GM10266 (cell line): ENCODE data around the gene IRGQ.

ENCODE experiments used
- DNase-seq: peaks from one replicate; pipeline ENCODE4 v3.0.0; 2012; ENCODE audit errors: extremely low spot score
- CTCF ChIP-seq: IDR thresholded peaks from 2 replicates; pipeline ENCODE4 v1.5.1; 2012; ENCODE audit warnings: mild to moderate bottlenecking, low read depth; ENCODE audit not compliant: control insufficient read depth, insufficient read depth; ENCODE audit errors: missing control alignments

IRGQ gene

DNA sequence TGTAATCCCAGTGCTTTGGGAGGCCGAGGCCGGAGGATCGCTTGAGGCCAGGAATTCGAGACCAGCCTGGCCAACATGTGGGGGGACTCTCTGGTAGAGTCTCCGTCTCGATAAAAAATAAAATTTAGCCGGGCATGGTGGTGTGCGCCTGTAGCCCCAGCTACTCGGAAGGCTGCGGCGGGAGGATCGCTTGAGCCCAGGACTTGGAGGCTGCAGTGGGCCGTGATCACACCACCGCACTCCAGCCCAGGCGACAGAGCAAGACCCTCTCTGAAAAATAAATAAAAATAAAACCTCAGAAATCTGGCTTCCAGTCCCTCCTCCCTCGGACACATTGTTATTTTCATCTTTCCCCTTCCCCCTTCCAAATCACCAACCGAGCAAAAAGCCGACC, 332 bp downstream of the IRGQ start:
- no peak for TF ChIP-seq CTCF
- no peak for DNase-seq

- peak; percentile 76 for DNase-seq
Measured at GRCh38 chr19:43594710-43595604, 977 bp downstream of the IRGQ start.

DNA sequence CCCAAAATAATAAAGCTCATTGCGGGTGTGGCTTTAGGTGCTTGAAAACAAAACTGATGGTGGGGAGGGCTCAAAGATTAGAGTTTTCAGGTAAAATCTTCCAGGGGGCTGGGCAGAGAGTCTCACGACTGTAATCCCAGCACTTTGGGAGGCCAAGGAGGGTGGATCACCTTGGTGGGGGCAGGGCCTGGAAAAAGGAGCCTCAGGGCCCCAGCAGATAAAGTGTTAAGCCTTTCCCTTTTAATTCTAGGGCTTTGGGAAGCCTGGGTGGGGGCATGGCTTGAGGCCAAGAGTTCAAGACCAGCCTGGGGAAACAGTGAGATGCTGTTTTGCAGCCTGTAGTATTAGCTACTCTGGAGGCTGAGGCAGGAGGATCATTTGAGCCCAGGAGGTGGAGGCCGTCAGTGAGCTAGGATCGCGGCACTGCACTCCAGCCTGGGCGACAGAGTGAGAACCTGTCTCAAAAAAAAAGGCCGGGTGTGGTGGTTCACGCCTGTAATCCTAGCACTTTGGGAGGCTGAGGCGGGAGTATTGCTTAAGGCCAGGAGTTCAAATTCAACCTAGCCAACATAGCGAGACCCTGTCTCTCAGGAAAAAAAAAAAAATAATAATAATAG, 1.7 kb downstream of the IRGQ start:
- DNase-seq, result no peak
- no peak for TF ChIP-seq CTCF

More at GRCh38 chr19:43594710-43595604, 977 bp downstream of the IRGQ start:
- TF ChIP-seq CTCF, result peak; percentile 95

- no peak for TF ChIP-seq CTCF
Measured at GRCh38 chr19:43592800-43593350, 3.1 kb downstream of the IRGQ start.

DNA sequence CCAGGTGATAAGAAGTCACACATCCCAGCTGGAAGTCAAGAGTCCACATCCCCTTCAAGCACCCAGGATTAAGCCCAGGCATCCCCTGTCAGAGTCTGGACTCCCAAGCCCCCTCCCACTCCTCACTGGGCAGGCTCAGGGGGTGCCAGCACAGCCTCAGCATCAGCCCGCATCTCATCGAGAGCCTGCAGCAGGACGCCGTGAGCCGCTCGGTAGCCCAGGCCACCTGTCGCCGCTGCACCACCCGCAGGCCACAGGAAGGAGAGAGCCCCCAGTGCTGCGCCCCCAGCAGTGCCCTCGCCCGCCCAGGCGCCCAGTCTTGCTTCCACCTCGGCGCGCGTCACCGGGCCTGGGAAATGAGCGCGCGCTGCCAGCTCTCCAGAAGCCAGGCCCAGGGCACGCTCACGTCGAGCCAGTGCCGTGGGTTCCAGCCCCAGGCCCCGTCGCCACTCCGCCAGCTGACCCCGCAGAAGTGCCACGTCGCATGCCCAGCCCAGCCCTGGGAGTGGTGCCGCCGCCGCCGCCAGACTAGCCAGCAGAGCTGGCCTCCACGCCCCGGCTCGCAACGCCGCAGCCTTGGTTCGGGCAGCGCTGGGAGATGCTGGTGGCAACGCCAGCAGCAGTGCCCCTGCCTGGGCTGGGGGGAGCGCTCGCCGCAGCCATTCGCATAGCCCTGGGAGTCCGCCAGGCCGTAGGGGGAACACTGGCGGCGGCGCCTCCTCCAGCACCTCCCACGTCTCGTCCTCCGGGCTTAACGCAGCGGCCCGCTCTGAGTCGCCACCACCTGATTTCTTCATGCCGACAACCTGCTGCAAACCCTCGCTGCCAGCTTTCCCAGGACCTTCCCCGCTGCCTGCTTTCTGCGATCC, 3.8 kb downstream of the IRGQ start:
- TF ChIP-seq CTCF, result no peak
- no peak for DNase-seq

More at GRCh38 chr19:43592800-43593350, 3.1 kb downstream of the IRGQ start:
- DNase-seq, result no peak

DNA sequence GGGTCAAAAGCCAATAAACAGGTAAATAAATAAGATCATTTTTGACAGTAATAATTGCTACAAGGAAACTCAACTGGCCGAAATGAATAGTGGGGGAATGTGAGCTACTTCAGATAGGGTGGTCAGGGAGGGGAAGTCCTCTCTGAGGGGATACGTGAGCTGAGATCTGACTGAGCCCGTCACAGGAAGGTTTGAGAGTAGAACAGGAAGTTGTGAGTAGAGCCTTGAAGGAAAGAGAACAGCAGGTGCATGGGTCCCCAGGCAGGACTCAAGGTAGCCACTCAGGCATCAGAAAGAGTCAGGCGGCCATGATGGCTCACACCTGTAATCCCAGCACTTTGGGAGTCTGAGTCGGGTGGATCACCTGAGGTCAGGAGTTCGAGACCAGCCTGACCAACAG, 6.3 kb downstream of the IRGQ start:
- no peak for TF ChIP-seq CTCF
- DNase-seq, result no peak
